GM21515 (cell line): ENCODE measurements around the gene KRTAP10-12.

Experiments used
- ATAC-seq: cut with Tn5 transposase; IDR thresholded peaks from one replicate; pipeline ENCODE4 v1.9.1; 2021; ENCODE audit not compliant: unreplicated experiment

The KRTAP10-12 gene

GRCh38 chr21:44697811-44698734 is 1.1 kb downstream of the KRTAP10-12 start:
- no peak for ATAC-seq

- no peak for ATAC-seq
These were observed 2.6 kb downstream of the KRTAP10-12 start for GRCh38 chr21:44699502-44700001.

- no peak for ATAC-seq
These were observed 3.4 kb downstream of the KRTAP10-12 start for GRCh38 chr21:44700101-44701022.

GRCh38 chr21:44701023-44701400 is 4.0 kb downstream of the KRTAP10-12 start:
- ATAC-seq: no peak

- ATAC-seq: no peak
These were observed 4.6 kb downstream of the KRTAP10-12 start for GRCh38 chr21:44701541-44701940.

- no peak for ATAC-seq
These were observed 5.4 kb downstream of the KRTAP10-12 start for GRCh38 chr21:44702111-44702972.

- no peak for ATAC-seq
These were observed 6.2 kb downstream of the KRTAP10-12 start for GRCh38 chr21:44702973-44703730.

- no peak for ATAC-seq
These were observed 7.0 kb downstream of the KRTAP10-12 start for GRCh38 chr21:44703731-44704635.

GRCh38 chr21:44704636-44705001 is 7.6 kb downstream of the KRTAP10-12 start:
- no peak for ATAC-seq

GRCh38 chr21:44706026-44706705 is 9.2 kb downstream of the KRTAP10-12 start:
- no peak for ATAC-seq

- no peak for ATAC-seq
These were observed 10.0 kb downstream of the KRTAP10-12 start for GRCh38 chr21:44706706-44707581.

GRCh38 chr21:44708213-44708865 is 11.4 kb downstream of the KRTAP10-12 start:
- ATAC-seq: no peak

- no peak for ATAC-seq
These were observed 12.0 kb downstream of the KRTAP10-12 start for GRCh38 chr21:44708866-44709425.

GRCh38 chr21:44709426-44710293 is 12.7 kb downstream of the KRTAP10-12 start:
- no peak for ATAC-seq

GRCh38 chr21:44710294-44710665 is 13.3 kb downstream of the KRTAP10-12 start:
- ATAC-seq: no peak
